Measurements from ENCODE around the gene C14orf132. TPM values are rescaled to one million over a fixed set of nuclear protein-coding genes. Genes with fewer than 3 reads are reported as not detected.

Gene C14orf132
- total and polyA plus RNA-seq, 2 of the 4 experiments (the other 2 are of a cell fraction): 6.3 to 13.5 TPM

DNA sequence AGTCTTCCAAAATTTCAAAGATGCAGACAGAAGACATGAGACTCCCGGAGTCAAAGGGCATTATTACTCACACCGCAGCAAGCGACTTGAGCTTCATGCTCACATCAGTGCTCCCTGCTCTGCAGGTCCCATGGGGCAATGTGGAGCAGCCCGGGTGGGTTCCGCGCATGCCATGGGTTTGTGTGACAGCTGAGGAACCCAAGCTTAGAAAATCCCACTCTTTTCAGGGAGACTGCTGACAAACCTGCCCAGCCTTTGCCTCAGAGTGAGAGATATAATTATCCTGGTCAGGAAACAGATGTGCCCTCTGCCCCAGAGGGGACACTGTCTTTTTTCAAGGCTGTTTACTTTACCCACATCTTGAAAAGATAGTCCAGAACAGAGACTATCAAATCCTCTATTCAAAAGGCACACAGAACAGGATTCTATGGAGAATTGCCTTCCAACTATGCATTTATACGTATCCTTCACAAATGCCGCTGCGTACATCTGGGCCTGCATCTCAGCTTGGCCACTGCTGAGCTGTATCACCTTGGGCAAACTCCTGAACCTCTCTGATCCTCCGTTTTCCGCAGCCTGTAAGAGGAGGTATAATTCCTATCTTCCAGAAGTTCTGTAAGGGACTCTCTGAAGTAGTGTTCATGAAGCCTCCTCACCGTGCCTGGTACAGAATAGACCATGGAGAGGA is 16.0 kb downstream of the C14orf132 start:
- intact Hi-C loops (cut with micrococcal nuclease): no loop called here
- TF ChIP-seq FOS (IDR thresholded peaks at IDR 0.05; ENCODE audit: low read depth, low read length): no peak
- no peak for TF ChIP-seq BHLHE40 (IDR thresholded peaks at IDR 0.05; ENCODE audit: low read depth, low read length)
- TF ChIP-seq MAZ (IDR thresholded peaks at IDR 0.05; ENCODE audit: borderline replicate concordance, low read depth, low read length): no peak
- no peak for TF ChIP-seq RFX5 (IDR thresholded peaks at IDR 0.05; ENCODE audit: low read depth, low read length)
- TF ChIP-seq CHD1 (IDR thresholded peaks at IDR 0.05; ENCODE audit: low read depth, low read length): no peak
- TF ChIP-seq, protein P1, sequence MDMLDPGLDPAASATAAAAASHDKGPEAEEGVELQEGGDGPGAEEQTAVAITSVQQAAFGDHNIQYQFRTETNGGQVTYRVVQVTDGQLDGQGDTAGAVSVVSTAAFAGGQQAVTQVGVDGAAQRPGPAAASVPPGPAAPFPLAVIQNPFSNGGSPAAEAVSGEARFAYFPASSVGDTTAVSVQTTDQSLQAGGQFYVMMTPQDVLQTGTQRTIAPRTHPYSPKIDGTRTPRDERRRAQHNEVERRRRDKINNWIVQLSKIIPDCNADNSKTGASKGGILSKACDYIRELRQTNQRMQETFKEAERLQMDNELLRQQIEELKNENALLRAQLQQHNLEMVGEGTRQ (IDR thresholded peaks at IDR 0.05; ENCODE audit: low read depth, low read length): no peak
- no peak for TF ChIP-seq MAFK (IDR thresholded peaks at IDR 0.05; ENCODE audit: low read depth, low read length)
- no peak for TF ChIP-seq POLR2A (IDR thresholded peaks at IDR 0.05; ENCODE audit: low read depth, low read length)
- no peak for TF ChIP-seq NFE2L2 (IDR thresholded peaks at IDR 0.05; ENCODE audit: low read depth, low read length)
- no peak for TF ChIP-seq SMC3 (IDR thresholded peaks at IDR 0.05; ENCODE audit: low read depth, low read length)
- DNase-seq (peak; percentile 35), ATAC-seq (ENCODE audit: low read depth) (no peak)
- H3K9ac ChIP-seq (ENCODE audit: low read depth, low read length): no peak overlapping the region
- H3K27me3 ChIP-seq (ENCODE audit: control insufficient read depth, insufficient read depth, low read length): no peaks in the 10 kb centered on the region
- no peak overlapping the region for H3K4ac ChIP-seq (ENCODE audit: low read depth, low read length)
- ChIA-PET POLR2A (ENCODE audit: unreplicated experiment) (no interaction called here), CTCF (interaction anchor here (1.3 to 1.8 kb wide), 2 partner anchors 15 to 44 kb away, joined by 4 read pairs; no protein-coding TSS in a partner anchor)
- no TSS peak for BruUV-seq (replicated peaks)
- dilution Hi-C loops (cut with HindIII; ENCODE audit: low sequenced_read_pairs, unreplicated experiment): no loop called here
- H4K8ac ChIP-seq (ENCODE audit: low read depth in 2 of 2, low read length in 2 of 2): no peak overlapping the region
- H2AK5ac ChIP-seq (ENCODE audit: low read depth, low read length): no peak overlapping the region
- H3K9me1 ChIP-seq (ENCODE audit: insufficient read depth, low read length): peaks cover 15% of the 10 kb centered on the region
- H2BK15ac ChIP-seq (ENCODE audit: low read depth, low read length): no peak overlapping the region
- no peak overlapping the region for H3K27ac ChIP-seq (ENCODE audit: insufficient read depth, low read length)
- H2BK5ac ChIP-seq (ENCODE audit: low read depth, low read length, poor library complexity, severe bottlenecking): no peak overlapping the region
- H2AK9ac ChIP-seq (replicated peaks; ENCODE audit: low read depth, low read length, poor library complexity): no peak overlapping the region
- no peak overlapping the region for H4K5ac ChIP-seq (ENCODE audit: low read depth, low read length)
- no peak overlapping the region for H3K14ac ChIP-seq (replicated peaks; ENCODE audit: low read depth, low read length)
- WGBS, 2 experiments (ENCODE audit: extremely low coverage in 2 of 2, insufficient read length in 1 of 2): 92% methylated on average over 5 of the region's 12 CpGs; no CpG with 5 or more reads in 1 of the 2 experiments
- H3K18ac ChIP-seq (ENCODE audit: low read depth, low read length): no peak overlapping the region
- no peak overlapping the region for H2AFZ ChIP-seq (replicated peaks; ENCODE audit: low read length, poor library complexity)
- no peak overlapping the region for H4K91ac ChIP-seq (ENCODE audit: insufficient read depth, low read depth, low read length)
- in situ Hi-C loops (cut with MboI; ENCODE audit: low sequenced_read_pairs): no loop called here
- no peak overlapping the region for H2BK20ac ChIP-seq (ENCODE audit: low read depth, low read length)
- H3K23ac ChIP-seq (ENCODE audit: low read depth, low read length): no peak overlapping the region
- H3K4me2 ChIP-seq (ENCODE audit: low read depth, low read length): no peak overlapping the region
- peaks cover 26% of the 10 kb centered on the region for H3K36me3 ChIP-seq (ENCODE audit: control insufficient read depth, insufficient read depth, low read length)
- H3K79me1 ChIP-seq (ENCODE audit: low read depth in 1 of 2, low read length in 2 of 2): peaks cover 32 to 60% of the 10 kb centered on the region in 2 experiments; a peak in 3 of 4 replicates
- peaks cover 16% of the 10 kb centered on the region for H3K4me1 ChIP-seq (ENCODE audit: control insufficient read depth, insufficient read depth, low read length)
- no peaks in the 10 kb centered on the region for H3K9me3 ChIP-seq (ENCODE audit: control insufficient read depth, insufficient read depth, low read length)
- peaks cover 41% of the 10 kb centered on the region for H4K20me1 ChIP-seq (ENCODE audit: insufficient read depth, low read length)
- no peak overlapping the region for H3K4me3 ChIP-seq (ENCODE audit: insufficient read depth, low read depth, low read length)
- H3K56ac ChIP-seq (ENCODE audit: extremely low read depth, insufficient read depth, low read length): no peak overlapping the region
- no peak overlapping the region for H2BK120ac ChIP-seq (ENCODE audit: low read depth, low read length)
